ENCODE measurements around the gene USH2A.

DNA sequence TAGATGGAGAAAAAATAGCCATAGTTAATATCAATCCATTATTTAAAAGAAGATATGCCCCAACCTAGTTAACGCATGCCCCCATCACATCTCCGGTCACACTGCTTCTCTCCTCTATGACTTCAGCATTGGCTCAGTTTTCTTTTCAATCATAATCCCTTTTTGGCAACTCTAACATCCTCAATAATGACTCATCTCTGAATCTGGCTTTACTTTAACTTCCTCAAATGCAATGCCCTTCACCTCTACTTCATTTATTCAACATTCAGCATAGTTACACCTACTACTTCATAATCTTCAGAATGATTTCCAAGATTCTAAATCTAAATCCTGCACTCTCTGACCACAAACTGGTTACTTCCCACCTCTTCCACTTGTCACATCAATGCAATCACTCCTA, 417.3 kb downstream of the USH2A start:
- TF ChIP-seq, protein P1, sequence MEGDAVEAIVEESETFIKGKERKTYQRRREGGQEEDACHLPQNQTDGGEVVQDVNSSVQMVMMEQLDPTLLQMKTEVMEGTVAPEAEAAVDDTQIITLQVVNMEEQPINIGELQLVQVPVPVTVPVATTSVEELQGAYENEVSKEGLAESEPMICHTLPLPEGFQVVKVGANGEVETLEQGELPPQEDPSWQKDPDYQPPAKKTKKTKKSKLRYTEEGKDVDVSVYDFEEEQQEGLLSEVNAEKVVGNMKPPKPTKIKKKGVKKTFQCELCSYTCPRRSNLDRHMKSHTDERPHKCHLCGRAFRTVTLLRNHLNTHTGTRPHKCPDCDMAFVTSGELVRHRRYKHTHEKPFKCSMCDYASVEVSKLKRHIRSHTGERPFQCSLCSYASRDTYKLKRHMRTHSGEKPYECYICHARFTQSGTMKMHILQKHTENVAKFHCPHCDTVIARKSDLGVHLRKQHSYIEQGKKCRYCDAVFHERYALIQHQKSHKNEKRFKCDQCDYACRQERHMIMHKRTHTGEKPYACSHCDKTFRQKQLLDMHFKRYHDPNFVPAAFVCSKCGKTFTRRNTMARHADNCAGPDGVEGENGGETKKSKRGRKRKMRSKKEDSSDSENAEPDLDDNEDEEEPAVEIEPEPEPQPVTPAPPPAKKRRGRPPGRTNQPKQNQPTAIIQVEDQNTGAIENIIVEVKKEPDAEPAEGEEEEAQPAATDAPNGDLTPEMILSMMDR (IDR thresholded peaks at IDR 0.05; ENCODE audit: borderline replicate concordance, extremely low read depth, low read length, poor library complexity, severe bottlenecking): no peak
- TF ChIP-seq EZH2 (IDR thresholded peaks at IDR 0.05; ENCODE audit: borderline replicate concordance, low read depth, low read length, severe bottlenecking): no peak

Data from DND-41 (cell line).